DMS153 treated with DMSO at 0.1 percent for 48 hours (cell line): ENCODE measurements around the gene ASB15.

Experiments
- DNase-seq: peaks from one replicate; lab custom pipeline; 2025; ENCODE audit not compliant: unreplicated experiment; lab: John Stamatoyannopoulos, UW

Gene ASB15

DNA sequence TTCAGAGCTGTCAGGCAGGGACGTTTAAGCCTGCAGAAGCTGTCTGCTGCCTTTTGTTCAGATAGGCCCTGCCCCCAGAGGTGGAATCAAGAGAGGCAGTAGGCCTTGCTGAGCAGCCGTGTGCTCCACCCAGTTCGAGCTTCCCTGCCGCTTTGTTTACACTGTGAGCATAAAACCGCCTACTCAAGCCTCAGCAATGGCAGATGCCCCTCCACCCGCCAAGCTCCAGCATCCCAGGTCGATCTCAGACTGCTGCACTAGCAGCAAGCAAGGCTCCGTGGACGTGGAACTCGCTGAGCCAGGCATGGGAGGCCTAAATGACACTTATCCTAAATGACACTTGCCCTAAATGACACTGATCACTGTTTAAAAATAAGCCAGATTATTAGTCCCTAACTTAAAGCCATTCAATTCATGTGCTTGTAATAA is 6.8 kb upstream of the ASB15 start:
- DNase-seq: peak; percentile 73

DNA sequence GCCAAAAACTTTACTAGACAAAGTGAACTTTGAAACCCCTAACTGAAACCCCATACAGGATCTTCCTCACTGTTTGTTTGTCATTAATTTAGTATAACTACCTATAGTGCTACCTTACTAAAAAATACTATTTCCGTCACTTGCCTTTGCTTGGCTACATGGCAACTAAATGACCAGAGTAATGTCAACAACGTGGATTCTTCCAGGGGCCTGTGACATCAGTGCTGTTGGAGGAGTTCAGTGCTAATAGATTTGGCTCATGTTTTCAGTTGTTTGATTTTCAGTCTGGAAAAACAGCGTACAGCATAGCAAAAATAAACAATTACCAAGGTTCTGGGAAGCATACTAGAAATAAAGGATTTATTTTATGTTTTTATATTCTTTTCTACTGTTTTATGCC is 3.0 kb upstream of the ASB15 start:
- no peak for DNase-seq

DNA sequence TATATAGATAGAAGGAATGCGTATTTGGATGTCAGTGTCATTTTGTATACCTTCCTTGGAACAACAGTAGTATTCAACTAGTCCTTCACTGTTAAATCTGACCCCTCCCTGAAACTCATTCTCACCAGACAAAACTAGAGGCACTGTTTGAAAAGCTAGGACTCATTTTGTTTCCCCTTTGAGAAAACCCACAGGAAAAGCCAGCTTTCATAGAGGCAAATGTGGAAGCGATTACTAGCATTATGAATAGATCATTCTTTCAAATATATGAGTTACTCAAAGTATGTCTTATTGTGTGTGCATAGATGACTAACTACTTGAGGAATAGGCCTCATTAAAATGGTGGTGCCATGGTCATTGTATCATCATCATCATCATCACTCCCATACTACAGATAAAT is 1.9 kb upstream of the ASB15 start:
- DNase-seq: no peak

DNA sequence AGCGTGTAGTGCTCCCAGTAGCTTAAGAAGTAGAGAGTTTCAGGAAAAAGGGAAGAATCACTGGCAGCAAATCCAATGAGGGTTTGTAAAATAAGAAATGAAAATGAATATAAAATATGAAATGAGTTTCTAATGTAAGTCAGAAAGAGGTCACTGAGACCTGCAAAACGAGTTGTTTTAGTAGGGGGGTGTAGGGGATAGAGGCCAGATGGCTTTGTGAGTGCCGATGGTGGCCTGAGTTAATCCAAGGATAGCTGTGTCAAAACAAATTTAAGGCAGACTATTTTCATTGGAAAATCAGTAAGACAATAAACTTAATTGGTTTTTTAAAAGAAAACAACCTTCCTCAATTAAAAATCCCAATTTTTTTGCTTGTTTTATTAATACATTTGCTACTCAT is 745 bp upstream of the ASB15 start:
- DNase-seq: no peak

DNA sequence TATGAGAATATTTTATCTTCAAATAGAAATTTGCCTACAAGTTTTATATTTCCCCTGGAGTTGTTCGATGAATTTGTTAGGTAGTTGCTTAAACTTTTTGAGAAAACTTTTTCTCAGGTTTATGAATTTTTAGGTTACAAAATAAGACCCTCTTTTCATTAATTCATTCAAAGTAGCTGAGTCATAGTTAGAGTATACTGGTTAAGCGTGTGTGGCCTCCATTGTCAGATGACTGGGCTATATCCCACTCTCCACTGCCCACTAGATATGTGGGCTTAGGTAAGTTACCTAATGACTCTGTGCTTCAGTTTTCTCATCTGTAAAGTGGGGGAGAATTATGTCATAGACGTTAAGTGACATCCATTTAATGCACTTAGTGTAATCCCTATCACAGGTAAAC is 1.0 kb downstream of the ASB15 start:
- DNase-seq: no peak

DNA sequence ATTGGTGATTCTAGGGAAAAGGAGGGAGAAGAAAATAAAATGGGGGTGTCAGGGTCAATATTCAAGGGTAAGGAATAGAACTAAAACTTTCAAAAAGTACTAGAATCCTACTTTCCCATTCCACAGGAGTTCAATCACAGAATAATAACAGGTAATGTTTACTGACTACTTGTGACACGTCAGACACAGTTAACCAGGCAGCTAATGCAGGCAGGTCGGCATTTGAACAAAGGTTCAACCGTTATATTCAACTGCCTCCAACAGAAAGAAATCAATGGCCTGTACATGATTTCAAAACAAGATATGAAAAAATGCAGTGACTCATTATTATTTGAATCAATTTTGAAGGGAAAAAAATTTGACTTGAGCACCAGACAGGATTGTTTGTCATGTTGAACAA is 3.1 kb downstream of the ASB15 start:
- DNase-seq: no peak

DNA sequence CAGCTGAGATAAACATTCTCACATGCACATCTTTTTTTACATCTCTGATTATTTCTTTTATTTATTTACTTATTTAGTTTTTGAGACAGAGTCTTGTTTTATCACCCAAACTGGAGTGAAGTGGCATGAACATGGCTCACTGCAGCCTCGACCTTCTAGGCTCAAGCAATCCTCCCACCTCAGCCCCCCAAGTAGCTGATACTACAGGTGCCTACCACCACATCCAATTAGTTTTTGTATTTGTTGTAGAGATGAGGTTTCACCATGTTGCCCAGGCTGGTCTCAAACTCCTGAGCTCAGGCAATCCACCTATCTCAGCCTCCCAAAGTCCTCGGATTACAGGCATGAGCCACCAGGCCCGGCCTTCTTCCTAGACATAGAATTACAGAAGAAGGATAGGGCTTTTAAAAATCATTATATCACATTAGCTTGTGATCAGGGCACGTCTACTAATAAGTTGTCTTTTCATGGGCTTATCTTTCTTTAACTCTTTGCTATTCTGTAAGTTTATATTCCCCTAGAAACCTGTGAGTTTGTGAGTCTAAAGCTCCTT is 5.9 kb downstream of the ASB15 start:
- no peak for DNase-seq

DNA sequence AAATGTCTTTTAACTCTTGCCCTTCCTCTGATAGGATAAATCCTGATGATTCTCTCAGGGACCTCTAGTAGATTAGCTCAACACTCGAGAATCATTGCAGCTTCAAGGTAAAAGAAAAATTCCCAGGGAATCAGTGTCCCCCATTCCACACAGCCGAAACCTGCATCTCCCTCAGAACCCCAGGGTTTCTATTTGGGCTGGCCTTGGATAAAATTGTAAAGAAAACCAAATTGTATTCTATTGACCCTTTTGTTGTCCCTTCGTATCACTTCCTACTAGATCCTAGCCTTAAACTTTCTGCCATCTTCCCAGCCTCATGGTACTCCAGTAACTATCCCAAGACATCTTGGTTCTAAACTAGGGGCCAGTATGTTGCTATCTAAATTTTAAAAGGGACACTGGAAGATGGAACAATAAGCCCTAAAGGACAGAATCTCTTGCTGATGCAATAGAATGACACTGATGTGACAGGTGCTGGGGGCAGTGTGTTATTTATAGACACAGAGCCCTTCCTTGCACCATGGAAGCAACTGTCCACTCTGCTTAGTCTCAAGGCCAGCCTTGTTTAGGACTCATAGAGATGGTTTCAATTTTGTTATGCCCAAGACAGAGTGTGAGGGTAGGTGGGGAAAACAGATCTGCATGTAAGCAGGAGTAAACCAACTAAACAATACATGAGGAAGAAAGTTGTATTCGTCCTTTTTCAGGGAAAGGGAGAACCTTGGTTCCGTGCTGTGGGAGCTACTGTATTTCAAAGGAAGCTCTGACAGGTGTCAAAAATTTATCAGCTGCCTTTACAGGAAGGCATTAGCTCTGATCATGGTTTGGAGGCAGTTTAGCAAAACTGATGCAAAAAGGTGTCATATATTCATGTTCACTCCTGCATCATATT is 7.6 kb downstream of the ASB15 start:
- no peak for DNase-seq

DNA sequence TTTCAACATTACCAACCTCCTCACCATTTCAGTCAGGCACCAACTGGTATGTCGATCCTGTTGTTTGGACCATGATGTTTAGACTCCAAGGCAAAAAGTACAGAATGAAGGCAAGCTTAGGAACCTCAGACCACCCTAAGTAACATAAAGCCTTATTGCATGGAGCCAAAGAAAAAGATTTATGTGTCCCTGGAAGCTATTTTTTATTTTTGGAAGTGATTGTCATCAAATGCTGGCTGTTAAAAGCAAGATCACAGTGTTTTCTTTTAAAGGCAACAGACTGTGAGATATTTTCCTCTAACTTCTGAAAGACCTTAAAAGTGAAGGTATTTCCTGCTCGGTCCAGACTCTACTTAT is 8.2 kb downstream of the ASB15 start:
- DNase-seq: no peak

DNA sequence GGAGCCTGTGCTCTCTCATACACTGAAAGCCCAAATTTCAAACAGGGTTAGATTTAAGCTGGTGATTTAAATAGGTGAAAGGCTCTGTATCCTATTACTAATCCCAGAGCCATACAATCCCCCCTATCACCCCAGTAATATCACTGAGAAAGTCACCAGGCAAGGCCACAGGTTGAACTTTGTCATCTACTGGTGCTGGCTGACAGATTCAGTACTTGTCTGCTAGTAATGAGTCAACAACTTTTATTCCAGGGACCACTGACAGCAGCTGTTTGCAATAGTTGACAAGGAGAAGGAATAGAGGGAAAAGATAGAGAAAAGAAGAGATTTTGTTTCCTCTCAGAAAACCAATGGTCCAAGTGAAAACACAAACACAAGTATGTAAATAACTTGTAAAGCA is 10.4 kb downstream of the ASB15 start:
- DNase-seq: no peak

DNA sequence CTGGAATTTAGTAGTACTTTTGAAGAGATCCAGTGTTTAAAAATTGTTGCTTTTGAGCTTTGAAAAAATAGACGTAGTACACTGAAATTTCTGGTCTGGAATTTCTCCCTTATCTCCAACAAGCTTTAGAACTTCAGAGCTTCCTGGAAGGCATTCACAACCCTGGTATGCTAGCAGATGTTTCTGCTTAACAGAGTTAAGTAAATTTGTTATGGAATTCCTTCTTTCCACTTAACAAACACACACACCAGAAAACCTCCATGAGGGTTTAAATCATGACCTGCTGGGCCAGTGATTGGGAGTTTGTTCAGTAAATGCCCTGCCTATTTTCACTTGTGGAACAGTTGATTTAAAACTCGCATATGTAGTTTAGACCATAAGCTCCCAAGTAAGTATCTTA is 13.7 kb downstream of the ASB15 start:
- no peak for DNase-seq

DNA sequence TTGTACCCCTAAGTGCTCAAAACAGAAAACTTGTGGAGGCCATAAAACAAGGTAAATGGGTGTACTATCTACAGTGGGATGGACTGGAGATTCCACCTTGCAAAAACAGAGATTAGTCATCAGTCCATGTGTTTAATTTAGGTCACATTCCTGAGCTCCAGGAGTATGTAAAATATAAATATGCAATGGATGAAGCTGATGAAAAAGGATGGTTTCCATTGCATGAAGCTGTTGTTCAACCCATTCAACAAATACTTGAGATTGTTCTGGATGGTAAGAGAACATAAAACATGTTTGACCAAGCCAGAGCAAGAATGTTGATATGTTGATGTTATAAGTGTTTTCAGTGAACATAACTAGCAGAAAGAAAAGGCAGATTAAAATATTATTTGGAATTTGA is 14.6 kb downstream of the ASB15 start:
- DNase-seq: no peak

DNA sequence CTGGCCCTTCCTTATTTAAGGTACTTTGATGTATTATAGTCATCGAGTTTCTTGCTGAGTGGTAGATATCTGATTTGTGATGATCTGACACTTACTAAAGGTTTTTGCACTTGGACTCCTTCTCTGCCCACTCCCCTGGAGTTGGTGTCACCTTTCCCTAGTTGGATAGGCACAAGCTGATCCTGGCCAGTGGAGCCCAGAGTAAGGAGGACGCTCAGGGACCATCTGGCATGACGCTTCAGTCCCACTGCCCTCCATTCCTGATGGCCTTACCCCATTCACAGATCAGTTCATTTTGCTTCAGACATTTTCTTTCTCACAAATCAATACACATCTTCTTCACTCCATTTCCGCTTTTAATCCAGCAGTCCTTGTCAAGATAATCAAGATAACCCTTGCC is 20.1 kb downstream of the ASB15 start:
- no peak for DNase-seq

DNA sequence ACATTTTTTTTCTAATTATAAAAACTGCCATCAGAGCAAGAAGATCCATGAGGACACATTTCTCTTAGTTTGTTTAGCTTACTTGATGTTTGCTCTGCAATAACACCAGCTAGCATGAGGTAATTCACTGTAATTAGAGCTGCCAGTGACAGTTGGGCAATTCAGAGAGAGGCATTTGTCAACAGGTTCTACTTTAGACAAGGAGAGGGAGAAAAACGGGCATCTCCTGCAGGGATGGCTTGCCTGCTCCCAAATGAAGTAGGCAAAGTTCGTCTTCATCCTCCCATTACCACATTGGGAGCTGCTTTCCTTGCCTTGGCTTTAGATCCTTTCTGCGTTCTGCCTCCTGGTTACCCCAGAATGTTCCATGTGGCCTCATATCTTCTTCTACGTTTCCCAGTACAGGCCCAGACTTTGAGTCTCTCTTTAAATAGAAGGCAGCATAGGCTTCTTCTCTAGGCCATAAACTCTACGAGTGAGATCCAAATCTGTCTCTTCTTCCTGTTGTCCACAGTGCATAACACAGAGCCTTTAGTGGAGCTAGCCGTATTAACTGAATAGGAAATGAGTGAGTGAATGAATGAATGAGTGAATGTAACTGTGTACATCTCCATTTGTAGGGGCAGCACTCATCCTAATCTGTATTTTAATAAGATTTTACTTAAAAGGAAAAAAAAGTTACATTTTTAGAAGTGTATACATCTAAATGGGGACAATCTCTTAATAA is 21.2 kb downstream of the ASB15 start:
- DNase-seq: peak; percentile 90

DNA sequence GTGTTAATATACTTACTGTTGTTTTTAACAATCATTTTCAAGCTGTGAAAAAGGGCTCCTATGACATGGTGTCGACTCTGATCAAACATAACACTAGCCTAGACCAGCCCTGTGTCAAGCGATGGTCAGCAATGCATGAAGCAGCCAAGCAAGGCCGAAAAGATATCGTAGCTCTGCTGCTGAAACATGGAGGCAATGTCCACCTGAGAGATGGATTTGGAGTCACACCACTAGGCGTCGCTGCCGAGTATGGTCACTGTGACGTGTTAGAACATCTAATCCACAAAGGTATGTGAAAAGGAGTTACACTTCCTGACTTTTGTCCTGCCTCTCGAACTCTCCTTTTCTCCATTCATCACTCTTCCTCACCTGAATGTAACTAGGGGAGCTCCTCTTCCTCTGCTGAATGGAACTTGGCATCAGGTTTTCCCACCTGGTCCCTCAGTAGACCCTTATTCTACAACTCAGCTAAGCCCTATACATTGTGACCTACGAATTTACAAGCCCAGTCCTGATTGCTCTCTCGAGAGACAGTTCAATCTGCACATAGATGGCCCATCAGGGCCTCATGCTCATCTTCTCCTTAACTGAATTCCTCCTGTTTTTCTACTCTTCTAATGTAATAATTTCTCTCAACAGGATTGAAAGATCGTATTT is 23.0 kb downstream of the ASB15 start:
- DNase-seq: no peak

DNA sequence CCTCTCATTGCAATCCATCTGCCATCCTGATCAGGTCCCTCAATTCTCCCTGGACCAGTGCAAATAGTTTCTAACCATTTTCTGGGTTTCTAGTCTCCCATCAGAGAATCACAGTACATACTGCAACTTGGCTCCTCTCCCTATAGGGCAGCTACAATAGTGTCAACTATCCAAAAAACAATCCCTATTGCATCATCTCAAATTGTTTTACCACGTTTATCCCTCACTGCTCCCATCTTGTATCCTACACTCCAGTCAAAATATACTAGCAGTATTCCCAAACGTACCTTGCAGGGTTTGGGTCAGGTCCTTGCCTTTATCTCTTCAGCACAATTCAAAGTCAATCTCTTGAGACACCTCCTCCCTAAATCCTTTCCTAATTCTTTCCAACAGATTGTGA is 23.6 kb downstream of the ASB15 start:
- DNase-seq: no peak

DNA sequence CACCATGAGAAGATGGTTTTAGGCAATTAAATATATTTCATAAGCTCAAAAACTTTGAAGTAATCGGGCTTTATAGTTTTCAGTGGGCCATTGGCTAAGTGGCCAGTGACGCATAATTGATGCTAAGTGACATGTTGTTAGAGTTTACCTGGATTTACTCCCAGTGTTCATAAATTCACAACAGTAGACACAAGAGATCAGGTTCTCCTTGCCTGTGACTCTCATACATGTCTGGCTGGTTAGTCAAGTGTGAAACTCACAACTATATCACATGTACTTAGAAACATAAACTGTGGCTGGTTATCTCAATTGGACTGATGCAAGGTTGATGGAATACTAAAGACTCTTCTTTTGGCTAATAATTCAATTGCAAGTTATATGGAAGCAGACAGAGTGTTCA is 26.2 kb downstream of the ASB15 start:
- no peak for DNase-seq

DNA sequence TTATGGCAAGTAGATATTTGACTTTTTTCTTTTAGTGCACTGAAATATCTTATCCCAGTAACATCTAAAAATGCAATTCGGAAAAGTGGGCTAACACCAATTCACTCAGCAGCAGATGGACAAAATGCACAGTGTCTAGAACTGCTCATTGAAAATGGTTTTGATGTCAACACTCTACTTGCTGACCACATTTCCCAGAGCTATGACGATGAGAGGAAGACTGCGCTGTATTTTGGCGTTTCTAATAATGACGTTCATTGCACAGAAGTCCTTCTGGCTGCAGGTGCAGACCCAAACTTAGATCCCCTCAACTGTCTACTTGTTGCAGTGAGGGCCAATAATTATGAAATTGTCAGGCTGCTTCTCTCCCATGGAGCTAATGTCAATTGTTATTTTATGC is 27.2 kb downstream of the ASB15 start:
- no peak for DNase-seq

DNA sequence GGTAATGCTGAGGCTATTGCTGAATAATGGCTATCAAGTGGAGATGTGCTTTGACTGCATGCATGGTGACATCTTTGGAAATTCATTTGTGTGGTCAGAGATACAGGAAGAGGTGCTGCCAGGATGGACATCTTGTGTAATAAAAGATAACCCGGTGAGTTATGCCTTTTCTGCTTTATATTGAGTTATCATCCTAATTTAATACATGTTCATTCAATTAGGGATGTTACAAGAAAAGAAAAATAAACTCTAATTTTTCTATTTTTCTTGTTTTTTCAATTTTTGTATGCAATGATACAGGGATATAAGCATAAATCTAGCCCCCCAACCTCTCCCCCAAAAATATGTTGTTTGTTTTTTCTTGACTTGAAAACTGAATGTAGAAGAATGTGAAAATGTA is 27.7 kb downstream of the ASB15 start:
- DNase-seq: no peak

DNA sequence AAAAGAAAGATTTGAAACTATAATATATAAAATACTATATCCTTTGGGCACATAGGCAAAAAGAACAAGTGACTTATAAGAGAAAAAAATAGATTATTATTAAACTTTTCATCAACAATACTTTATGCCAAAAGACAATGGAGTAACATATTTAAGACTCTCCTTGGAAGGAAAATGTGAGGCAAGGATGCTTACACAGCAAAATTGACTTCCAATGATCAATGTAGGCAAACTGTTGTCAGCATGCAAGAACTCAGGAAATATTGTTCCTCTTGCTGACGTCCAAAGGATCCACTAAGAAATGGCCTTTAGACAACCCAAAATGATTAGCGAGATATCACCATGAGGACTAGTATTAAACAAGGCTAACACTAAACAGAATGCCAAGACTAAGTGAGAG is 31.2 kb downstream of the ASB15 start:
- DNase-seq: no peak

DNA sequence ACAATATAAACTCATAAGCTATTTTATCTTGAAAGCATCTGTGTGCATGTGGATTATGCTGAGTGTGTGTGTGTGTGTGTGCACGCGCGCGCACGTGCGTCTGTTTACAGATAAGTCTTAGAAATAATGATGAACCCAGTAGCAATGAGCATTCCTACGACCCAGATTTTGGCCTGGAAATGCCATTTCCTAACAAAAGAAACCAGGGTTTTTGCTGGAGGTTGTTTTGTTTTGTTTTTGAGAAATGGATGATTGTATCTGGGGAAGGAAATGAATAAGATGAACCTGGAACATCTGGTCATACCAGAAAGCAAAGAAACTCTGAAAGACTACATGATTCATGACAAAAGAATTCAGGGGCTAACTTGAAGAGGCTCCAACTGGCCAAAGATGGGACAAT is 31.9 kb downstream of the ASB15 start:
- DNase-seq: no peak
